Keratinocyte (primary cell): ENCODE results near the gene NFATC3. TPM values are rescaled to one million over a fixed set of nuclear protein-coding genes. Genes with fewer than 3 reads are reported as not detected.

Source experiments
- DNase-seq: peaks from one replicate; pipeline ENCODE4 v3.0.0-alpha.2; 2011; ENCODE audit warnings: low read depth, missing footprints, low spot score
- FAIRE-seq: peaks from 2 replicates; lab custom pipeline; 2011; peaks lifted over from hg19 to GRCh38; lab: Jason Lieb, UNC
- H2AFZ ChIP-seq: 2 replicates; pipeline ENCODE4 v1.6.0; 2012; ENCODE audit warnings: low read length, control low read depth, inconsistent platforms; ENCODE audit not compliant: control insufficient read depth
- H3K27ac ChIP-seq: 2 replicates; pipeline ENCODE4 v1.5.1; 2011; ENCODE audit warnings: low read length; ENCODE audit not compliant: control insufficient read depth, insufficient read depth
- H3K27me3 ChIP-seq: 3 replicates; pipeline ENCODE4 v1.6.0; 2011; ENCODE audit warnings: low read length; ENCODE audit not compliant: control insufficient read depth, insufficient read depth; ENCODE audit errors: extremely low read depth
- H3K36me3 ChIP-seq, 2 experiments: 2 replicates in 1 of 2; 3 replicates in 1 of 2; pipeline ENCODE4 v1.5.1; 2011; ENCODE audit warnings: low read length in 2 of 2, mild to moderate bottlenecking in 1 of 2; ENCODE audit not compliant: control insufficient read depth in 2 of 2, insufficient read depth in 2 of 2; ENCODE audit errors: extremely low read depth in 1 of 2
- H3K4me1 ChIP-seq: 3 replicates; pipeline ENCODE4 v1.5.1; 2011; ENCODE audit warnings: low read length; ENCODE audit not compliant: control insufficient read depth, insufficient read depth; ENCODE audit errors: extremely low read depth
- H3K4me2 ChIP-seq: 3 replicates; pipeline ENCODE4 v1.6.0; 2011; ENCODE audit warnings: low read depth, low read length; ENCODE audit not compliant: control insufficient read depth, insufficient read depth; ENCODE audit errors: extremely low read depth
- H3K4me3 ChIP-seq, 3 experiments: fragments of 200-600 bp in 1 of 3; sonication (generic) in 1 of 3; 2 replicates in 2 of 3; 3 replicates in 1 of 3; pipeline ENCODE4 v1.5.1; 2011 to 2016; ENCODE audit warnings: low read length in 3 of 3, mild to moderate bottlenecking in 3 of 3, control low read depth in 2 of 3, inconsistent platforms in 1 of 3, low read depth in 1 of 3, mixed read lengths in 1 of 3, mixed run types in 1 of 3, moderate library complexity in 1 of 3; ENCODE audit not compliant: control insufficient read depth in 2 of 3, insufficient read depth in 2 of 3; ENCODE audit errors: extremely low read depth in 1 of 3
- H3K79me2 ChIP-seq: 2 replicates; pipeline ENCODE4 v1.6.0; 2012; ENCODE audit warnings: low read length; ENCODE audit not compliant: control insufficient read depth, insufficient read depth
- H3K9ac ChIP-seq: 3 replicates; pipeline ENCODE4 v1.6.0; 2011; ENCODE audit warnings: low read length; ENCODE audit not compliant: control insufficient read depth, insufficient read depth; ENCODE audit errors: extremely low read depth
- H3K9me1 ChIP-seq: 3 replicates; pipeline ENCODE4 v1.6.0; 2011; ENCODE audit warnings: low read length; ENCODE audit not compliant: control insufficient read depth, insufficient read depth; ENCODE audit errors: extremely low read depth
- H3K9me3 ChIP-seq: 2 replicates; pipeline ENCODE4 v1.5.1; 2012; ENCODE audit warnings: low read depth, low read length; ENCODE audit not compliant: control insufficient read depth
- H4K20me1 ChIP-seq: 3 replicates; pipeline ENCODE4 v1.6.0; 2011; ENCODE audit warnings: low read length; ENCODE audit not compliant: control insufficient read depth, insufficient read depth; ENCODE audit errors: extremely low read depth
- EZH2 ChIP-seq: IDR thresholded peaks from one replicate; pipeline ENCODE4 v1.6.1; 2012; ENCODE audit warnings: inconsistent platforms, mild to moderate bottlenecking, low read length, moderate library complexity
- dilution Hi-C: fragments of 300-500 bp; cut with MboI; formaldehyde crosslinking; loops from one replicate; pipeline ENCODE4 v1.7.0; 2020; ENCODE audit warnings: low sequenced_read_pairs; ENCODE audit not compliant: extremely low pct_ligation_motif_present
- polyA plus RNA-seq, 5 experiments: library from polyadenylated mRNA; depleted of rRNA in 3 of 5; stranded (reverse) in 3 of 5; stranded (forward) in 1 of 5; unstranded in 1 of 5; fragments of >200 nt; gene quantifications; 1 replicate in 1 of 5; 2 replicates in 3 of 5; 3 replicates in 1 of 5; pipeline versions ENCODE4 v1.2.1 to v1.2.3, GENCODE V29; 2011 to 2012; ENCODE audit warnings: missing spikeins in 2 of 5, low read depth in 1 of 5, low replicate concordance in 1 of 5
- TF ChIP-seq, protein P1 (sequence below), 3 experiments: IDR thresholded peaks in 1 of 3; conservative IDR thresholded peaks in 1 of 3; optimal IDR thresholded peaks in 1 of 3; 2 replicates in 2 of 3; 3 replicates in 1 of 3; pipeline versions ENCODE3 to v1.5.1; 2011; ENCODE audit warnings: low read length in 3 of 3, mild to moderate bottlenecking in 3 of 3, moderate library complexity in 2 of 3, control low read depth in 1 of 3, inconsistent platforms in 1 of 3; ENCODE audit not compliant: insufficient read depth in 2 of 3; ENCODE audit errors: extremely low read depth in 1 of 3

NFATC3 gene
- polyA plus RNA-seq, 1 donor (not counting 4 experiments of a cell fraction or from before 2014, with no cell fraction given) = 11.5 TPM

DNA sequence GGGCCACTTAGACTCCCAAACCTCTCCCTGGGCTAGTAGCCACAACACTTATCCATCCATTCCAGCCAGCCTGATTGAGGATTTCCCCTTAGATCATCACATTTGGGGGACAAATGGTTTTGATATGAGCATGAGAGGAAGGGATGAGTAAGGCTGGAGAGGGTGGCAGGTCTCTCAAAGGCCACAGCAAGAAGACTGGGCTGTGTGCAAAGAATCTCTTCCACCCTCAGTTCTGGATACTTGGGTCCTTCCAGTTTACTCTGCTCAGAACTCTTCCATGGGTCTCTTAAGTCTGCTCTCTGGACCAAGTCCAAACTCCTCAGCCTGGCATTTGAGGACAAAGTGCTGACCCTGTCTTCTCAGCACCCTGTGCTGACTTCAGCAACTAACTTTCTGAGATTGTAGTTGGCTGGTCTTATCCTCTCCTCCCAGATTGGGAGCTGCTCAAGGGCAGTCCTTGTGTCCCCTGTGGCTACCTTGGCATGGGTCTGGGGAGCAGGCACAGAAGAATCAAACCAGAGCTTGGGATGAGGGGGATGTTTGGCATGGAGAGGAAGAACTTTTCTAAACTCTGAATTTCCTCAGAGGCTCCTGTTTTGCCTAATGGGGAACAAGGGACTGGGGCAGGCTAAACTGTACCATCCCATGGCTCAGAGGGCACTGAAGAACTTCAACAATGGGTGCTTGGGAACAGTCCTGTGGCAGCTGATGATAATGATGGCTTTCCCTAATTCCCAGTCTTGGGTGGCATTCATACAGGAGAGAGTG is 3.1 kb upstream of the NFATC3 start:
- Histone ChIP-seq H3K9ac (no peak overlapping the region), H3K9me3 (no peaks in the 10 kb centered on the region), H3K4me1 (peaks cover 9% of the 10 kb centered on the region), H3K27me3 (no peaks in the 10 kb centered on the region), H3K9me1 (no peaks in the 10 kb centered on the region), H3K4me3 (no peak overlapping the region), H2AFZ (no peak overlapping the region), H3K79me2 (peaks cover 15% of the 10 kb centered on the region), H3K4me2 (no peak overlapping the region), H3K27ac (no peak overlapping the region), H3K36me3 (peaks cover 20 to 21% of the 10 kb centered on the region in 2 experiments), H4K20me1 (no peaks in the 10 kb centered on the region)
- dilution Hi-C loops = no loop called here
- DNase-seq (no peak), FAIRE-seq (no peak)
- TF ChIP-seq EZH2 = no peak

DNA sequence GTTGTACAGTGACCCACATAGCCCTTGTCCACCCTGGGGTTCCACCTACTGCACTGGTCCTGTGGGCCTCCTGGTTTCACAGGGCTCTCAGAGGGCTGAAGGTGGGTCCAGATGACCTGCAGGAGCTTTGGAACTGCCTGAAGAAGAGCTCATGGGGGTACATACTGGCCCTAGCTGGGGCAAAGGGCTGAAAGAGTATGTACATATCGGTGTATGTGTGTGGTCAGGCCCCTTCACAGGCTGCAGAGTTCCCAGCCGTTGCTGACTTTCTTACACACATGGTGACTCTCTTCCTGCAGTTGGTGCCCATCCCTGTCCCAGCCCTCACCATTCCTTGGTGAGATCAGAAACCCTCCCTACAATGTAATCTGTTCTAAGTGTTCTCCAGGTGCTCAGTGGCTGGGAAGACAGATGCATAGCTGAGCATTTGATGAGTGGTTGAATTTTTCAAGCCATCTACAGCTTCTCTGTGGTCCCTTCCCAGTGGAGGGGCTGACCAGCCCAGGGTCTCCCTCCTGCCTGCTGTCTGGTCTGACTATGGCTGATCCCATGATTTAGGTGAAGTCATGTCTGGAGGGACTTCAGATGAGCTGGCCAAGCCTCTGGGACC is 2.4 kb upstream of the NFATC3 start:
- dilution Hi-C loops = no loop called here
- no peak overlapping the region for H2AFZ ChIP-seq
- no peaks in the 10 kb centered on the region for H3K9me3 ChIP-seq
- TF ChIP-seq, protein P1, sequence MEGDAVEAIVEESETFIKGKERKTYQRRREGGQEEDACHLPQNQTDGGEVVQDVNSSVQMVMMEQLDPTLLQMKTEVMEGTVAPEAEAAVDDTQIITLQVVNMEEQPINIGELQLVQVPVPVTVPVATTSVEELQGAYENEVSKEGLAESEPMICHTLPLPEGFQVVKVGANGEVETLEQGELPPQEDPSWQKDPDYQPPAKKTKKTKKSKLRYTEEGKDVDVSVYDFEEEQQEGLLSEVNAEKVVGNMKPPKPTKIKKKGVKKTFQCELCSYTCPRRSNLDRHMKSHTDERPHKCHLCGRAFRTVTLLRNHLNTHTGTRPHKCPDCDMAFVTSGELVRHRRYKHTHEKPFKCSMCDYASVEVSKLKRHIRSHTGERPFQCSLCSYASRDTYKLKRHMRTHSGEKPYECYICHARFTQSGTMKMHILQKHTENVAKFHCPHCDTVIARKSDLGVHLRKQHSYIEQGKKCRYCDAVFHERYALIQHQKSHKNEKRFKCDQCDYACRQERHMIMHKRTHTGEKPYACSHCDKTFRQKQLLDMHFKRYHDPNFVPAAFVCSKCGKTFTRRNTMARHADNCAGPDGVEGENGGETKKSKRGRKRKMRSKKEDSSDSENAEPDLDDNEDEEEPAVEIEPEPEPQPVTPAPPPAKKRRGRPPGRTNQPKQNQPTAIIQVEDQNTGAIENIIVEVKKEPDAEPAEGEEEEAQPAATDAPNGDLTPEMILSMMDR (optimal IDR thresholded peaks at IDR 0.05 in 1 of 3, IDR thresholded peaks at IDR 0.05 in 1 of 3, conservative IDR thresholded peaks at IDR 0.05 in 1 of 3; ENCODE audit: extremely low read depth in 1 of 3, insufficient read depth in 2 of 3, low read length in 3 of 3) = no peak
- TF ChIP-seq EZH2 = no peak
- peaks cover 16% of the 10 kb centered on the region for H3K4me1 ChIP-seq
- peaks cover 17 to 19% of the 10 kb centered on the region in 2 experiments for H3K36me3 ChIP-seq
- no peak overlapping the region for H3K27ac ChIP-seq
- no peak for FAIRE-seq
- no peaks in the 10 kb centered on the region for H3K9me1 ChIP-seq
- no peak for DNase-seq
- H3K4me2 ChIP-seq = no peak overlapping the region
- H3K9ac ChIP-seq = no peak overlapping the region
- peaks cover 22% of the 10 kb centered on the region for H3K79me2 ChIP-seq
- H4K20me1 ChIP-seq = no peaks in the 10 kb centered on the region
- no peaks in the 10 kb centered on the region for H3K27me3 ChIP-seq
- no peak overlapping the region for H3K4me3 ChIP-seq
